Muscle of arm (tissue), 12 donors: ENCODE results near the gene L3MBTL4. TPM values are rescaled to one million over a fixed set of nuclear protein-coding genes. Genes with fewer than 3 reads are reported as not detected.
"Not testable (repeated sequence)": the region's sequence is repeated elsewhere in the genome, so short reads cannot be mapped to it uniquely, and the experiment has no call there.

ENCODE experiments used
- DNase-seq: peaks from one replicate; pipeline ENCODE4 v3.0.0-alpha.2; 2013
- polyA plus RNA-seq, 12 donors: library from polyadenylated mRNA; unstranded; fragments of 120-200 nt; gene quantifications; one replicate each; pipeline ENCODE4 v1.2.1, GENCODE V29; 2013; ENCODE audit not compliant: insufficient read length in 12 of 12

The L3MBTL4 gene
- polyA plus RNA-seq, 12 donors = 1.0 to 4.2 (median 1.6) TPM; not detected in 2

DNA sequence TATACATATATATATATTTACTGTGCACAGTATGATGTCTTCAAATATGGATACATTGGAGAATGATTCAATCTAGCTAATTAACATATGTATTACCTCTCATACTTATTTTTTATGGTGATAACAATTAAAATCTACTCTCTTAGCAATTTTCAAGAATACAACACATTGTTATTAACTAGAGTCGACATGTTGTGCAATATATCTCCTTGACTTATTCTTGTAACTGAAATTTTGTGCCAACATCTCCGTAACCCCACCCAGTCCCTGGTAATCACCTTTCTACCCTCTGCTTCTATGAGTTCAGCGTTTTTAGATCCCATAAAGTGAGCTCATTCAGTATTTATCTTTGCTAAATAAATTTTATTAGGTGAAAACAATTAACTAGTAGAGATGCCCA is 303.0 kb downstream of the L3MBTL4 start:
- DNase-seq = no peak

DNA sequence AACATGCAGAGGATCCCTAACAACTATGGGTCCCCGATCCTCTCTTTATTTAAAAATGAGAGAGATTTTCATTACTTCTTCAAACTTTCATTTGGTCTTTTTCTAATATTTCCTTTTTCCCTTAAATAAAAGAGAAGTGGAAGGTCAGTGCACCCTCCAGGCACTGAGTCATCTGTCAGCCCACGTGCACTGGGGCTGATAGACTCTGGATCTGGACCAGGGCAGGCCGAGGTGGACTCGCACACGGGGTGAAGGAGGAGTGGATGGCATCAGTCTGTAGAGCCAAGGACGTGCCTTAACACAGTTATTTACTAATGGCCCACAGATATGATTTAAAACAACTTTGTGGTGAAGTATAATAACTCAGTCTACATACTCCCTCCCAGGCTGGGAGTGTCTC is 305.0 kb downstream of the L3MBTL4 start:
- DNase-seq = no peak

DNA sequence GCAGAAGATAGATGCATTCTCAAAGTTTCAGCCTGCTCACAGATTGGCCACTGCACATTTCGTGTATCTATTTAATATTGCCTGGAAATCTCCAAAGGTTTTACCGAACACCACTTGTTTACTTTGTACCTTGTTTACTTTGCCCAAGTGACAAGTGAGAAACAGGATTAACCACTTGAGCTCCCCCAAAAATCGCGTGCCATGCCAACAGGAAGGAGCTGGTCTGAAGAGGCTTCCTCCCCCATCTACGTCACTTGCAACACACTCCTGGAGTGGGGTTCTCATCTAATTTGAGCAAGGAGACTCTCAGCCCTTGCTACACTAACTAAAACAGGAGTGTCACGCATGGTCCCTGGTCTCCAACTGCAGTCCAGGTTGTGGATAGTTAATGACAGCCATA is 306.9 kb downstream of the L3MBTL4 start:
- no peak for DNase-seq

DNA sequence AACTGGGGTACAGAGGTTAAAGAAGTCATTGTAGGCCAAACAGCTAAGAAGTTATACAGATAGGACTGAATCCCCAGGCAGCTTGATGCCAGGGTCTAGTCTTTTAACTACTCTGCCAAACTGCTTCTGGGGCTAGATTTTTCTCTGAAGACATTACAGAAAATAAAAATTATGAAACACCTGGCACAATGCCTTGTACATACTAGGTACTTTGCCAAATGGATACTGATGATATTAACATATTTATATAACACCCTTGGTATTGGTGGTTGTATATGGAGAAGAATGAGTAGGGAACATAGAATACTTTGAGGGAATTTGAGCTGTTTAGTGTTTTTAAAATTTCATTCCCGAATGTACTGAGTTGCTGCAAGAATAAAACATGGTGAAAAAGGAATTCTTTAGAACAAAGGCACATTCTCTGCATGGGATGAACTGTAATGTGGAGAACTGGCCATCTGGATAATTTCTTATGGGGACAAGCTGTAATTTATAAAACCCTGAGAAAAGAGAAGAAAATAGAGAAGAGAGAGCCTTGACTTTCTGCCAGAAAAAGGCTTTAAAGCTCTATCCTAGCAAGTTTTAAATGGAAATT is 308.5 kb downstream of the L3MBTL4 start:
- DNase-seq = peak; percentile 16

DNA sequence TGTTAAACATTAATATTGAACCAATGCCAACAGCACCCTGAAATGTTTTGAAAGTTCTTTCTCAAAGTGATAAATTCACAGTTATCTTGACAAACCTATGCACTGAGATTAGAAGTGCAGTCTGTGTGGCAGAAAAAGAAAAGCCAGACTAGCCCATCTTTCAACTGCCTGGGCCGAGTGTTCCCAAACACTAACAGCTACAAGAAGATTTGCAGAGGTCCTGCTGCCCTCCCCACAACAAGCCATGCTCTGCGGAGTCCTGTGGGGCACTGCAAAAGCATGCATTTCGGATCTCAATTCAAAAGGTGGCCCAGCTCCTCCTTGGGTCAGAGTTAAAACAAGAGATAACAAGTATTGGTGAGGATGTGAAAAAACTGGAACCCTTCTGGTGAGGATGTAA is 311.0 kb downstream of the L3MBTL4 start:
- DNase-seq = no peak

DNA sequence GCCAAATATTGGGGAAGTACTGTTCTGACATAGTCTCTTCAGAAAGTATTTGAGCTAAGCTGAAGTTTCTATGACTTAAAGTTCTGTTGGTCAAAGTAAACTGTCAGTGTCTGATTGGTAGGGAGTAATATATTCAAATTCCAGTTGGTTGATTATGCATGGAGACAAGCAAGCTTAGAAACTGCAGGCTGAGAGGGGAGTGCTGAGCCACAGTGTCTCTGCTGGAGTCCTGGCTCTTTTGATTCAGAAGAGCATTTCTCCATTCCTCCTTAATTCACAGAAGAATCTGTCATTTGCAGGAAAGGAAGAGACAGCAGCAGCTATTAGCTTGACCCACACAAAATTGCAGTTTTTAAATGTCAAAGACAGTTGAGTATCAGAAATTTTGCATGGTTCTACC is 318.0 kb downstream of the L3MBTL4 start:
- DNase-seq = no peak

DNA sequence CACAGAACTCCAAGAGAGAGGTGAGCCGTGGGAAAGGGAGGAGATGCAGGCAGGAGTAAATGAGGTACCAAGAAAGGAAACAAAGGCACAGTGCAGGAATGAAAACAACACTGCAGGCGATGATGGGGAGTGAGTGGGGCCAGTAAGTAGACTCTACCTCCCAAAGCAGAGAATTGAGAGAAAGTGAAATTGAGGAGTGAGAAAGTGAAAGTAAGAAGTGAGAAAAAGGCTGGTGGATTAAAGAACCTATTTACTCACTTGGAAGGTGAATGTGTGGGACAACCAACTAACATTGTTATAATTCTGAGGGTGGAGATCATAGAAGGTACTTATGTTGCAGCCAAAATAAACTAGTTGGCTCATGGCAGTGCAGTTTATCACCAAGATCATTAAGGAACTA is 326.3 kb downstream of the L3MBTL4 start:
- DNase-seq = no peak

DNA sequence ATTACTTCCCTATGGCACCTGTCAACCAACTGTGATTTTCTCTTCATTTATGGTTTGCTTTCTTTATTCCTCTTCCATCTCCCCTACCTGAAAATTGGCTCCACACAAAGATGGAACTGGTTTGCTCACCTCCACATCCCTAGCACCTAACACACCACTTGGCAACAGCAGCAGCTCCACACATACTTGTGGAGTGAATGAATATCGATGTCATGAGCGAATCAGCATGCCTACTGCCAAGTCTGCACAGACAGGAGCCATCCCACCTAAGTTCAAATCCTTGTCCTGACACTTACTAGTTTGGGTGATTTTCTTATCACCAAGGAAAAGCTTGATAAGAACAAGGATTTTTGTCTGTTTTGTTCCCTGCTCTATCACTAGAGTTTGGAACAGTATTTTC is 328.0 kb downstream of the L3MBTL4 start:
- DNase-seq = no peak

DNA sequence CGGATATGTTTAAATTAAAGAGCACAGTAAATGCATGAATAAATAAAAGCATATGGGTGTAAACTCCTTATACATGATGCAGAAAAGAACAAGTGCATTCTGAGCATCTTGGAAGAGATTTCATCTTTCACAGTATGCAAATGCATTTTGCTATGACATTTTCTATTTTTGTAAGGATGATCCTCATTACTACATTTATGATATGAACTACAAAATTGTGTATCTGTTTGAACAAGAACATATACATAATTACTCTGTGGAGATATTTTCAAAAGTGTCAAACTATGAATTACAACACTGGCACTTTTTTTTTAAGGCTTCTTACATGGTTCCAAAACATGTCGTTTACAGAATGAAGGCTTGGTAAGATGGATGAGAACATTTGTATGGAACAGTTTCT is 335.3 kb downstream of the L3MBTL4 start:
- DNase-seq = no peak

DNA sequence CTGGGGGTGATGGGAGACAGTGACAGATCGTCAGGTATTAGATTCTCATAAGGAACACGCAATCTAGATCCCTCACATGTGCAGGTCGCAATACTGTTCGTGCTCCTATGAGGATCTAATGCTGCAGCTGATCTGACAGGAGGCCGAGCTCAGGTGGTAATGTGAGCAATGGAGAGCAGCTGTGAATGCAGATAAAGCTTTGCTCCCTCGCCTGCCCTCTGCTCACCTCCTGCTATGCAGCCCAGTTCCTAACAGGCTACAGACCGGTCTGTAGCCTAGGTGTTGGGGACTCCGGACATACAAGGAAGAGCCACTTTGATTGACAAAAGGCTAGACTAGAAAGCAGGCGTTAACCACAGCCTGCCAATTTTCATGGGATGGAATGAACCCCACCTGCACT is 335.8 kb downstream of the L3MBTL4 start:
- no peak for DNase-seq

DNA sequence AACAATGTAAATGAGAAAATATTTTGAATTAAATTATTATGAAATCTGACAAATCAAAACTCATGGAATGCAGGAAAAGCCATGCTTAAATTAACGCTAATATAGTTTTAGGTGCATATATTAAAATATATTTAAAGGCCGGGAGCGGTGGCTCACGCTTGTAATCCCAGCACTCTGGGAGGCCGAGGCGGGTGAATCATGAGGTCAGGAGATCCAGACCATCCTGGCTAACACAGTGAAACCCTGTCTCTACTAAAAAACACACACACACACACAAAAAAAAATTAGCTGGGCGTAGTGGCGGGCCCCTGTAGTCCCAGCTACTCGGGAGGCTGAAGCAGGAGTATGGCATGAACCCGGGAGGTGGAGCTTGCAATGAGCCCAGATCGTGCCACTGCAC is 342.3 kb downstream of the L3MBTL4 start:
- DNase-seq = not testable (repeated sequence)

DNA sequence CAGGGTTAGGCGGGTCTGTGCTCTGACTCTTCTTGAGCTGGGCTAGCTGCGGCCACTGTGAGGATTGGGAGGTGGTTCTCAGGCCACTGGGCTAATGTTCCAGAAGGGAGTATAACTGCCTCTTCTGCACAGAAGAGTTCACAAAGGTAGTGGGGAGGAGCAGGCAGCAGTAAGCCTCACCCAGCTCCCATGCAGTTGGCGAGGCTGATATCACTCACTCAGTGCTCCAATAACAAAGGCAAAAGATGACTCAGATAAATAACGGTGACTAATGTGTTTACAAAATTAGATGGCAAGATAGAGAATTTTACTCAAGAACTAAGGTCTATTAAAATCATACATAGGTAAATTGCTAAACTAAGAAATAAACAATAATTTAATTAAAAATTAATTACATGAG is 345.2 kb downstream of the L3MBTL4 start:
- DNase-seq = no peak

DNA sequence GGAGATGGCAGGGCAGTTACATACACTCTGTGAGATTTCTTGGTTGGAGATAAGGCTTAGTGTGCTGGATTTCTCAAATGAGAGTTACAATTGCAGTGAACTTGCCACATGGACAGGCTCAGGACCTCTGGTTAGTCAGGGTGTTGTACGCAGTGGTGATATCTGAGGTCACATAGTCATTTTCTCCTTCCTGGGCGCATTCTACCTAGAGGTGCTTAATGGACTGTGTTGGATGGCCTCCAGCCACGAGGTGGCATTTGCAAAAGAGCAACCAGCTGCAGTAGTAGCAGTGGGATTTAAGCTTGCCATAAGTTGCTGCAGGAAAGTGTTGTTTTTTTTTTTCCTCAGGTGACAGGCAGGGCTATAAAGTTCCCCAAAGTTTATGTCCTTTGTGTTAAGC is 345.6 kb downstream of the L3MBTL4 start:
- DNase-seq = no peak

DNA sequence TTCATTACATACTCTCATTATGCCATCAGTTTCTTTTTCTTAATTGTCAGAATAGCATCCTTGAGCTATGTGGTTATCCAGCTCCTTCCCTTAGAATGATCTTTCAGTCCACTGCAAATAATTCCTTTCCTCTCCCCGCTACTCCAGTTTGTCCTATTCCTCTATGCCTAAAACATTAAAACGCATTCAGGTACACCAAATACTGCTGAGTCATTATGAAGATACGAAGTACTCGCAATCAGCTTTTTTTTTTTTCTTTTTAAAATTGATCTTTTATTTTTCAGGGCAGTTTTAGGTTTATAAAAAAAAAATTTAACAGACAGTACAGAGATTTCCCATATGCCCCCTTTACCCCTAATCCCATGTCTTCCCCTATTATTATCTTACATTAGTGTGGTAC is 354.6 kb downstream of the L3MBTL4 start:
- no peak for DNase-seq

DNA sequence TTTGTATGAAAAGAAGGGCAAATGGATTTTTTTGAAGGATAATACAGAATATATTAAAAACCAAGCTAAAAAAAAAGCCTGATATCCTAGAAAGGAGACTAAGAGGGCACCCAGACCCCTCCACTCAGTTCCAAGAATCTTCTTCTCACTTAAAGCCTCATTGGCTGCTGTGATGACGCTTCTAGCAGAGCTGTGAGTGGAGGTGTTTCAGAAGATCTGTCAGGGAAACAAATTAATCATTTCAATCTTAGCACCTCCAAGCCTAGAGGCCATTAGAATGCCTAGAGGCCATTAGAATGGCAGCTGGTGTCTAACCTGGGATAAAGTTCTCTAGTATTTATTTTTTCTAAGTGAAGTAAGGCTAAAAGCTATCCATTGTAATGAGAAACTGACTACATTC is 355.2 kb downstream of the L3MBTL4 start:
- no peak for DNase-seq

DNA sequence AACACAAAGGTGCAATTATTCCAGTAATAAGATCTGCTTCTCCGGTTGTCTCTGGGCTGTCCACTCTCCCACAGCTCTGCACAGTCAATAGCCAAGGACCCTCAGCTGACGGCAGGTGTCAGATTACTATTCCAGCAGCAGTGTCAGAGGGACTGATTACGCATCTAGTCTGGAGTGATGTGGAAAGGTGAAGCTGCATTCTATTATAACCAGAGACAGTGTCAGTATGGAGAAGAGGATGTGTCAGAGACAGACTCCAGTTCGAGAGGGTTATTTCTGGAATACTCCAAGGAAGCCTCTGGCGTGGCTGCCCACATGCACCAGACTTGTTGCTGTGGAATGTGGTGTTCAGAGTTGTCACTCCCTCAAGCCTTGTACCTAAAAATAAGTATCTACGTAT is 355.8 kb downstream of the L3MBTL4 start:
- DNase-seq = no peak

DNA sequence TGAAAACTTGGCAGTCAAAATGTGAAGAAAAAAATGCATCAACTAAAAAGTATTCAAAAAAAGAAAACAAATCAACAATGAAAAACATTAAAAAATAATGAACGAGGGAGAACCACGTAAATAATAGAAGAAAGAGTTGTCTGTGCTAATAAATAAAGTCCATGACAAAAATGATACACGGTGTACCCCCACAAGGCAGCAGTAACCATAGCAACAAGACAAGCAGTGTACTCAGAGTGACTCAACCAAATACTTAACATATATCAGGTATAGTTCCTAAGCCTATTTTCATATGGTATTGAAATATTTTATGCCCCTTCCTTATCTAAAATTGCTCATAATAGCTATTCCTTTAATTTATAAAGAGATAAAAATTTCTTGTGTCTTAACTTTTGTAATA is 357.1 kb downstream of the L3MBTL4 start:
- DNase-seq = no peak

DNA sequence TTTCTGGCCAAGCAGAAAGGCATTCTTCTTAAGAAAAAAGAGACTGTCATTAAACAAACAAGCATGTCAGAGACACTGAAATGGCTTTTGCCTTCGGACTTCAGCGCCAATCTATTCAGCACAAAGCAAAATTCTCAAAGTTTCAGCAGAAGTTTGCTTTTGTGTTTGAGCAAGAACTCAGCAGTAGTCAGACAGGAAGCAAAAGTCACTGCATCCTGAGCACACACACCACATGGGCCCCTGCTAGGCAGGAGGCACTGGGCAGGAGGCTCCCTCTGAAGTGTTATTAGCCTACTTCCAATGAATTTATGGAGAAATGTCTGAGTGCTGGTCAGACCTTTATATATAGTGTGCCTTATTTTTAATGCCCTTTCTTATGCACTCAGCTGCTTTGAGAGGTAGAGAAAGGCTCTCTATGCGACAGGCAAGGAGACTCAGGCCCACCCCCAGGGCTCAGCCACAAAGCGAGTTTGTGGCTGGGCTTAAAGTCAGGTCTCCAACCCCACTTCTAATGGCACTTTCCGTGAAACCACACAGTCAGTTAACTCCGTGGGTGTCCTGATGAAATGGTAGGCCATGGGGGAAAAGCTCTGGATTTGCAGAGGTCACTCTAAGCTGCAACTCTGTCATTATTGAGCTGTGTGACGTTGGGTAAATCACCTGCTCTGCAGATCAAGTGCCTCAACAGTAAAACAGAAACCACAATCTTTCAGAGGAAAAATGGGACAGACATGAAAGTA is 358.4 kb downstream of the L3MBTL4 start:
- DNase-seq = no peak

DNA sequence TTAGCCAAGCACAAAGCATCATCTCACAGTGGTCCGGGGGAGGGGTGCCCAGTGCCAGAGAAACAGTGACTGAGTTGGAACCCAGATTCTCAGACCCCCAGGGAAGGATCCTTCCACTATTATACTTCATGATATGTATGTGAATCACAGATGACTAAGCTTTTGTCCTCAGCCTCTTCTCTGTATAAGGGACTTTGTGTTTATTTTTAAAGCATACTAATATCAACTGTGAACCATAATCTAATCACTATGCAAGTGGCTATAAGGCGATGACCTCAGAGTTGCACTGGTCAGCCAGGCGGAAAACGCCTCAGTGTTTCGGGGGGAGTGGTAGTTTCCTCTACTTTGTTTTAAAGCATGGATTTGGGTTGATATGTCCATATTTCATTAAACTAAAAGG is 359.0 kb downstream of the L3MBTL4 start:
- no peak for DNase-seq

DNA sequence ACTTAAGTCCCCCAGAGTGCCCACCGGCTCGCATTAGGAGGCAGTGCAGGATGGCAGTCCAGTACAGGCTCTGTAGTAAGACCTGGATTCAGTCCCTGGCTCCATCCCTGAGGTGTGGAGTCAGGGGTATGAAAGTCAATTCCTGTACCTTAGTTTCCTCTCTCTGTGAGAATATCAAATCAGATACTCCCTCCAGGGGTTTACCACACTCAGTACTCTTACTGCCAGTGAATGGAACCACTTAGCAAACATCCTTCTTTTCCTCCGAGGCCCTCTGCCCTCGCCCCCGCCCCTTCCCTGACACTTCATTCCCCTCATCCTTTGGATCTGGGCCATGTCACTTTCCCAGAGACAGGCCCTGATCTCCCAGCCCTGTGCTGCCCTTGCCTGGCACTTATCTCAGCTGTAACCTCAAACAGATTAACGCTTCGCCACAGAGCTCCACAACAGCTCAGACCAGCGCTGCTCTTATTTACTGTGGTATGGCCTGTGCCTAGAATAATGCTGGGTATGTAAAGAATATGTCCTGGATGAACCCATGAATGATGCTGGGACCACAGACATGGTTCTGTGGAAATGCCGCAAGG is 360.4 kb downstream of the L3MBTL4 start:
- DNase-seq = no peak

DNA sequence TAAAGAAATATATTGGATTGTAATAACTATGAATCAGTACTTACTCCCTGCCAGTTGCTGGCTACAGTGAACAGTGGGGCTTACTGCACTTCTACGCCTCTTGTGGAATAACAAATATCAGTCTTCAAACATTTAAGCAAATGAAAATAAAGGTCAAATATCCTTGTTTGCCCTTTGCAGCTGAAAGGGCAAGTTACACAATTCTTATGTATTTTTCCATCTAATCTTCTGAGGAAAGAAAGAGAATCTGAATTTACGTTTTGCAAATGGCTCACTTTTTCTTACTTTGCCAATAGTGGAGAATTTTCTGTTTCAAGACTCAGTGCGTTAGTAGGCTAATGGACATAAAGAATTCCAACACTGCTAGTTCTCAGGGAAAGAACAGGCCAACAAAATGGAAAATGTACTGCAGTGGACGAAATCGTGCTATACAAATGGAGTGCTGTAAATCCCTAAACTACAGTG is 362.2 kb downstream of the L3MBTL4 start:
- peak; percentile 12 for DNase-seq

DNA sequence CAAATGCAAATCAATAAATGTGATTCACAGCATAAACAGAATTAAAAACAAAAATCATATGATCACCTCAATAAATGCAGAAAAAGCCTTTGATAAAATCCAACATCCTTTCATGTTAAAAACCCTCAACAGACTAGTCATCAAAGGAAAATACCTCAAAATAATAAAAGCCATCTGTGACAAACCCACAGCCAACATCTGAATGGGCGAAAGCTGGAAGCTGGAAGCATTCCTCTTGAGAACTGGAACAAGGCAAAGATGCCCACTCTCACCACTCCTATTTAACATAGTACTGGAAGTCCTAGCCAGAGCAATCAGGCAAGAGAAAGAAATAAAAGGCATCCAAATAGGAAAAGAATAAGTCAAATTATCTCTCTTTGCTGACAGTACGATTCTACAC is 367.1 kb downstream of the L3MBTL4 start:
- DNase-seq = not testable (repeated sequence)

DNA sequence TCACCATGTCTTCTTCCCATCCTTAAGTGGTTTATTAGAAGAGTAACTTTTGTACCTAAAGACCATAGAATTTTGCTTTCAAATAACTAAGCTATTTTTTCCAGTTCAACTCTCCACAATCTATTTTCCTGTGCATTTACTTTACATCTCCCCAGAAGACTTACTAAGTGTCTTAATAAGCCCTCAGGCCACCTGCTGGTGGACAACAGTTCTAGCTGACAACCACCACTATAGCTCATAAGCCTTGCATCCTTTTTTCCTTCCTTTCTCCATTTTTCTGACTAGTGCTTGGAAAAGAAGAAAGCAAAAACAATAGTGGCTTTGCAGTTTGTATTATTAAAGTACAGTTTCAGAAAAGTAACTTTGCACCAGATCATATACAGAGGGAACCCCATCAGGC is 369.9 kb downstream of the L3MBTL4 start:
- DNase-seq = no peak

DNA sequence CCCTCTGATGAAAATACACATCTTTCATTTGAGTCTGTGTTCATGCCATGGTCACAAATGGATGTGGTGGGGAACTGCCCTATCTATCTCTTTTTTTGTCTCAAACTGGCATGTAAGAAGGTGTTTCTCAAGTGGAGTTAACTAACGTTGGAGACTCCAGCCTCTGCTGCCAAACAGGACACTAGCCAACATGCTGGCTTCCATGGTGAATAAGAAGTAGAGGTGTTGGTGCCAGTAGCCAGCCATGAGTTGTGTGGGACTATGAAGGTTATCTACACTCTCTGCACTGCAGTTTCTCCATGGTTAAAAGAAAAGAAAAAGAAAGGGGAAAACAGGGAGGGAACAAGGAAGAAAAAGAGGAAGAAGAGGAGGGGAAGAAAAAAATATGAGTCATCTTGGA is 370.4 kb downstream of the L3MBTL4 start:
- no peak for DNase-seq
